Measurements from ENCODE around the gene CLEC7A.

CLEC7A gene

DNA sequence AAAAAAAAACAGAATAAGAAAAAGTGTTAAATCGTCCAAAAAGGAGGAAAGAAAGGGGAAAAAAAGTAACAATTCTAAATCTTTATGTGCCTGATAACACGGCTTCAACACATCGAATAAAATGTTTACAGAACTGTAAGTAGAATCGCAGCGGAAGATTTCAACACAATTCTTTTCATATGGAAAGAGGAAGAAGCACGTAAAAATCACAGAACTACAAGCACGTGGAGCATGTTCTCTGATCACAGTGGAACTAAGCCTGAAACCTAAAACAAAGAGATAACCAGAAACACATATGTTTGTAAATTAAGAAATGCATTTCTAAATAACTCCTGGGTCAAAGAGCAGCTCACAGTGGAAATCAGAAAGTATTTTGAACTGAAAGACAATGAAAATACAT lies 8.7 kb downstream of the CLEC7A start:
- Histone ChIP-seq H3K9ac (ENCODE audit: low read length) (no peak overlapping the region), H3K27ac (ENCODE audit: low read length) (no peak overlapping the region), H3K27me3 (ENCODE audit: low read depth, low read length) (peaks cover 3% of the 10 kb centered on the region; the same call in 1 of the 2 replicates), H3K9me3 (ENCODE audit: insufficient read depth, low read length) (0 out of 2 replicates have a peak, but pooled peaks cover 3% of the 10 kb centered on the region), H3K36me3 (replicated peaks; ENCODE audit: low read depth, low read length) (peaks cover 3% of the 10 kb centered on the region), H2AFZ (ENCODE audit: low read depth, low read length) (peak overlapping the region; percentile 25; the same call in 1 of the 2 replicates), H3K79me2 (ENCODE audit: low read length) (no peaks in the 10 kb centered on the region), H3K4me2 (ENCODE audit: low read length) (peak overlapping the region; percentile 42), H4K20me1 (ENCODE audit: insufficient read depth, low read length) (no peaks in the 10 kb centered on the region), H3K4me3 (ENCODE audit: low read length) (0 out of 2 replicates have a peak overlapping the region, but pooled peaks have one; percentile 14), H3K4me1 (ENCODE audit: low read length) (peaks cover 7% of the 10 kb centered on the region)
- TF ChIP-seq, protein P1, sequence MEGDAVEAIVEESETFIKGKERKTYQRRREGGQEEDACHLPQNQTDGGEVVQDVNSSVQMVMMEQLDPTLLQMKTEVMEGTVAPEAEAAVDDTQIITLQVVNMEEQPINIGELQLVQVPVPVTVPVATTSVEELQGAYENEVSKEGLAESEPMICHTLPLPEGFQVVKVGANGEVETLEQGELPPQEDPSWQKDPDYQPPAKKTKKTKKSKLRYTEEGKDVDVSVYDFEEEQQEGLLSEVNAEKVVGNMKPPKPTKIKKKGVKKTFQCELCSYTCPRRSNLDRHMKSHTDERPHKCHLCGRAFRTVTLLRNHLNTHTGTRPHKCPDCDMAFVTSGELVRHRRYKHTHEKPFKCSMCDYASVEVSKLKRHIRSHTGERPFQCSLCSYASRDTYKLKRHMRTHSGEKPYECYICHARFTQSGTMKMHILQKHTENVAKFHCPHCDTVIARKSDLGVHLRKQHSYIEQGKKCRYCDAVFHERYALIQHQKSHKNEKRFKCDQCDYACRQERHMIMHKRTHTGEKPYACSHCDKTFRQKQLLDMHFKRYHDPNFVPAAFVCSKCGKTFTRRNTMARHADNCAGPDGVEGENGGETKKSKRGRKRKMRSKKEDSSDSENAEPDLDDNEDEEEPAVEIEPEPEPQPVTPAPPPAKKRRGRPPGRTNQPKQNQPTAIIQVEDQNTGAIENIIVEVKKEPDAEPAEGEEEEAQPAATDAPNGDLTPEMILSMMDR (IDR thresholded peaks at IDR 0.05; ENCODE audit: low read depth, low read length), result no peak
- no peak for TF ChIP-seq EZH2phosphoT487 (IDR thresholded peaks at IDR 0.05; ENCODE audit: low read depth)

DNA sequence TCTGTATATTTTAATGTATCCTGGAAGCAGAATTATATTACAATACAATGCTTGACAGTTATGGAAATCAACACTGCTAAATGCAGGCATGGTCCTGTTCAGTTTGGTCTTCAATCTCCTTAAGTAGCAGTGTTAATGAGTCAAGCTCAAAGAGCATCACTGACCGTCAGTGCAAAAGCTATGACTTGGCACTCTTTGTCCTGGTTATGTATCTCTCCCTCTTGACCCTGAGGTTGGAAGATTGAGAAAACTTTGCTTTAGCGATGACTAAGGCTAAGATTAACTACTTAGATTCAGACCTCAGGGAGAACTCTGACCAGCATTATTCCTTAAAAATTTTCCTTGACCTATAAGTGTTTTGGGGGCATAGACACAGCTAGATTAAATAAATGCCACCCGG lies 10.9 kb downstream of the CLEC7A start:
- Histone ChIP-seq H3K27me3 (ENCODE audit: low read depth, low read length) (no peaks in the 10 kb centered on the region; the same call in 1 of the 2 replicates), H3K4me2 (ENCODE audit: low read length) (no peak overlapping the region), H4K20me1 (ENCODE audit: insufficient read depth, low read length) (no peaks in the 10 kb centered on the region), H3K9ac (ENCODE audit: low read length) (no peak overlapping the region), H3K9me3 (ENCODE audit: insufficient read depth, low read length) (0 out of 2 replicates have a peak, but pooled peaks cover 3% of the 10 kb centered on the region), H3K27ac (ENCODE audit: low read length) (no peak overlapping the region), H2AFZ (ENCODE audit: low read depth, low read length) (no peak overlapping the region), H3K36me3 (replicated peaks; ENCODE audit: low read depth, low read length) (peaks cover 3% of the 10 kb centered on the region), H3K4me1 (ENCODE audit: low read length) (peaks cover 7% of the 10 kb centered on the region), H3K4me3 (ENCODE audit: low read length) (no peak overlapping the region), H3K79me2 (ENCODE audit: low read length) (no peaks in the 10 kb centered on the region)
- TF ChIP-seq, protein P1 (IDR thresholded peaks at IDR 0.05; ENCODE audit: low read depth, low read length), result no peak
- no peak for TF ChIP-seq EZH2phosphoT487 (IDR thresholded peaks at IDR 0.05; ENCODE audit: low read depth)

DNA sequence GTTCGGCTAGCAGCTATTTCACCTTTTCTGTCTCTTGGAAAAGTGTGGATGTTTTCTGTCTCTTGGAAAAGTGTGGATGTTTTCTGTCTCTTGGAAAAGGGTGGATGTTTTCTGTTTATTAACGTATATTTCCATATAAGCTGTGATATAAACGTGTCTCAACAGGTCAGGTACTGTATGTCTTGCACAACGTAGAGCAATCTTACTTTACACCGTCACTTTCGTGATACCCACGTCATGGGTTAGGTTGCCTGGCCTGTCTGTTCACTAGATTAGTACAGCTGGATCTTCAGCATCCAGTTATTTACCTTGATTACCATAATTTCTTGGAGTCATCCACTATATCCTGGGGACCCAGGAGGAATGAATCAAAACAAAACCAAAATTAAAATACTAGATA lies 14.1 kb downstream of the CLEC7A start:
- H3K4me2 ChIP-seq (ENCODE audit: low read length), result no peak overlapping the region
- H3K4me1 ChIP-seq (ENCODE audit: low read length), result no peaks in the 10 kb centered on the region
- no peaks in the 10 kb centered on the region for H3K79me2 ChIP-seq (ENCODE audit: low read length)
- no peak overlapping the region for H3K4me3 ChIP-seq (ENCODE audit: low read length)
- H3K27me3 ChIP-seq (ENCODE audit: low read depth, low read length), result no peaks in the 10 kb centered on the region; the same call in 1 of the 2 replicates
- no peaks in the 10 kb centered on the region for H4K20me1 ChIP-seq (ENCODE audit: insufficient read depth, low read length)
- no peak for TF ChIP-seq EZH2phosphoT487 (IDR thresholded peaks at IDR 0.05; ENCODE audit: low read depth)
- TF ChIP-seq, protein P1 (IDR thresholded peaks at IDR 0.05; ENCODE audit: low read depth, low read length), result no peak
- no peak overlapping the region for H3K27ac ChIP-seq (ENCODE audit: low read length)
- no peak overlapping the region for H3K9ac ChIP-seq (ENCODE audit: low read length)
- H3K9me3 ChIP-seq (ENCODE audit: insufficient read depth, low read length), result 0 out of 2 replicates have a peak, but pooled peaks cover 3% of the 10 kb centered on the region
- no peak overlapping the region for H2AFZ ChIP-seq (ENCODE audit: low read depth, low read length)
- H3K36me3 ChIP-seq (replicated peaks; ENCODE audit: low read depth, low read length), result peaks cover 3% of the 10 kb centered on the region

DNA sequence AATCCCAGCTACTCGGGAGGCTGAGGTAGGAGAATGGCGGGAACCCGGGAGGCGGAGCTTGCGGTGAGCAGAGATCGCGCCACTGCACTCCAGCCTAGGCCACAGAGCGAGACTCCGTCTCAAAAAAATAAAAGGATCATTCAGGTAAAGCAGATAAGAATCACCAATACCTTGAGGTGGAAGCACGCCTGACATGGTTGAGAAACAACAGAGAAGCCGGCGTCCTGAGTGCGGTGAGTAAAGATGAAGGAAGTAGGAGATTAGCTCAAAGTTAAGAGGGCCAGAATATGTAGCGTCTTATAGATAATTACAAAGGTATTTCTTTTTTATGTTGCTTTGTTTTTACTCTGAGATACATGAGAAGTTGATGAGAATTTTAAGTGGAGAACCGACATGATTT lies 14.7 kb downstream of the CLEC7A start:
- Histone ChIP-seq H3K79me2 (ENCODE audit: low read length) (no peaks in the 10 kb centered on the region), H4K20me1 (ENCODE audit: insufficient read depth, low read length) (no peaks in the 10 kb centered on the region), H3K36me3 (replicated peaks; ENCODE audit: low read depth, low read length) (peaks cover 3% of the 10 kb centered on the region), H3K4me2 (ENCODE audit: low read length) (no peak overlapping the region), H3K4me3 (ENCODE audit: low read length) (no peak overlapping the region), H3K9ac (ENCODE audit: low read length) (no peak overlapping the region), H3K27ac (ENCODE audit: low read length) (no peak overlapping the region), H3K4me1 (ENCODE audit: low read length) (no peaks in the 10 kb centered on the region), H3K27me3 (ENCODE audit: low read depth, low read length) (no peaks in the 10 kb centered on the region; the same call in 1 of the 2 replicates), H2AFZ (ENCODE audit: low read depth, low read length) (no peak overlapping the region), H3K9me3 (ENCODE audit: insufficient read depth, low read length) (0 out of 2 replicates have a peak, but pooled peaks cover 3% of the 10 kb centered on the region)
- TF ChIP-seq, protein P1 (IDR thresholded peaks at IDR 0.05; ENCODE audit: low read depth, low read length), result no peak
- TF ChIP-seq EZH2phosphoT487 (IDR thresholded peaks at IDR 0.05; ENCODE audit: low read depth), result no peak
